Liver (tissue), 3 donors: Measurements from ENCODE around the gene CTAGE9.

Source experiments
- EGR1 ChIP-seq, 2 donors: IDR thresholded peaks; 2 replicates each; pipeline ENCODE4 v1.6.1; 2016 to 2018; ENCODE audit warnings: antibody characterized with exemption in 2 of 2, low read depth in 2 of 2
- GABPA ChIP-seq, 2 donors: IDR thresholded peaks in 1 of 2; conservative IDR thresholded peaks in 1 of 2; 2 replicates each; pipeline ENCODE4 v1.6.1; 2016; ENCODE audit warnings: antibody characterized with exemption in 2 of 2, mild to moderate bottlenecking in 1 of 2, moderate library complexity in 1 of 2
- JUND ChIP-seq, 2 donors: IDR thresholded peaks; 2 replicates each; pipeline ENCODE4 v1.6.1; 2016; ENCODE audit warnings: antibody characterized with exemption in 2 of 2
- RAD21 ChIP-seq, 2 donors: IDR thresholded peaks; 2 replicates each; pipeline ENCODE4 v1.6.1; 2016; ENCODE audit warnings: antibody characterized with exemption in 2 of 2, mild to moderate bottlenecking in 2 of 2
- RXRA ChIP-seq, 2 donors: IDR thresholded peaks; 2 replicates each; pipeline ENCODE4 v1.6.1; 2017 to 2018; ENCODE audit warnings: antibody characterized with exemption in 2 of 2, mild to moderate bottlenecking in 1 of 2
- SP1 ChIP-seq: IDR thresholded peaks from 2 replicates; pipeline ENCODE4 v1.6.1; 2018; ENCODE audit warnings: antibody characterized with exemption, mild to moderate bottlenecking
- TAF1 ChIP-seq: conservative IDR thresholded peaks from 2 replicates; pipeline ENCODE4 v1.6.1; 2016; ENCODE audit warnings: antibody characterized with exemption, mild to moderate bottlenecking
- YY1 ChIP-seq: IDR thresholded peaks from 2 replicates; pipeline ENCODE4 v1.6.1; 2016; ENCODE audit warnings: antibody characterized with exemption, mild to moderate bottlenecking
- TF ChIP-seq, protein P1 (sequence below): fragments of 150-350 bp; IDR thresholded peaks from 2 replicates; pipeline ENCODE4 v1.5.1; 2017; ENCODE audit warnings: improper control_type of control experiment, low read depth, low read length; ENCODE audit not compliant: missing input control
- TF ChIP-seq, protein P2 (sequence below): IDR thresholded peaks from 2 replicates; pipeline ENCODE4 v1.6.1; 2016; ENCODE audit warnings: antibody characterized with exemption, mild to moderate bottlenecking
- TF ChIP-seq, protein P3 (sequence below): IDR thresholded peaks from 2 replicates; pipeline ENCODE4 v1.6.1; 2016; ENCODE audit warnings: antibody characterized with exemption
- TF ChIP-seq, protein P4 (sequence below): IDR thresholded peaks from 2 replicates; pipeline ENCODE4 v1.6.1; 2016; ENCODE audit warnings: antibody characterized with exemption
- TF ChIP-seq, protein P5 (sequence below): IDR thresholded peaks from 2 replicates; pipeline ENCODE4 v1.6.1; 2016; ENCODE audit warnings: antibody characterized with exemption
- donor health status: healthy.
- donor health status: healthy.

DNA sequence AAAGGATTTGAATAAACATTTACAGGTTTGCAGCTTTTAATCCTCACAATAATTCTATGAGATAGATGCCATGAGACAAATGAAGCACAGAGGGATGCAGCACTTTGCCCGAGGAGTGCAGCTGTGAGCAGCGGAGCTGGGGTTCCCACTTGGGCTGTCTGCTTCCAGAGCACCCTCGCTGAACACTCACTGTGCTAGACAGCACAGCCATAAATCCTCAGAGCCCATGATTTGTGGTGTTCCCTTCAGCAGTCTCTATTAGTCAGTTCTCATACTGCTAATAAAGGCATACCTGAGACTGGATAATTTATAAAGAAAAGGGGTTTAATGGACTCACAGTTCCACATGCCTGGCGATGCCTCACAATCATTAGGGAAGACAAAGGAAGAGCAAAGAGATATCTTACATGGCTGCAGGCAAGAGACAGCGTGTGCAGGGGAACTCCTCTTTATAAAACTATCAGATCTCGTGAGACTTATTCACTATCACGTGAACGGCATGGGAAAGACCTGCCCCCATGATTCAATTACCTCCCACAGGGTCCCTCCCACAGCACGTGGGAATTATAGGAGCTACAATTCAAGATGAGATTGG is 25.3 kb upstream of the CTAGE9 start:
- TF ChIP-seq, protein P1, sequence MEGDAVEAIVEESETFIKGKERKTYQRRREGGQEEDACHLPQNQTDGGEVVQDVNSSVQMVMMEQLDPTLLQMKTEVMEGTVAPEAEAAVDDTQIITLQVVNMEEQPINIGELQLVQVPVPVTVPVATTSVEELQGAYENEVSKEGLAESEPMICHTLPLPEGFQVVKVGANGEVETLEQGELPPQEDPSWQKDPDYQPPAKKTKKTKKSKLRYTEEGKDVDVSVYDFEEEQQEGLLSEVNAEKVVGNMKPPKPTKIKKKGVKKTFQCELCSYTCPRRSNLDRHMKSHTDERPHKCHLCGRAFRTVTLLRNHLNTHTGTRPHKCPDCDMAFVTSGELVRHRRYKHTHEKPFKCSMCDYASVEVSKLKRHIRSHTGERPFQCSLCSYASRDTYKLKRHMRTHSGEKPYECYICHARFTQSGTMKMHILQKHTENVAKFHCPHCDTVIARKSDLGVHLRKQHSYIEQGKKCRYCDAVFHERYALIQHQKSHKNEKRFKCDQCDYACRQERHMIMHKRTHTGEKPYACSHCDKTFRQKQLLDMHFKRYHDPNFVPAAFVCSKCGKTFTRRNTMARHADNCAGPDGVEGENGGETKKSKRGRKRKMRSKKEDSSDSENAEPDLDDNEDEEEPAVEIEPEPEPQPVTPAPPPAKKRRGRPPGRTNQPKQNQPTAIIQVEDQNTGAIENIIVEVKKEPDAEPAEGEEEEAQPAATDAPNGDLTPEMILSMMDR = no peak
- TF ChIP-seq, protein P2, sequence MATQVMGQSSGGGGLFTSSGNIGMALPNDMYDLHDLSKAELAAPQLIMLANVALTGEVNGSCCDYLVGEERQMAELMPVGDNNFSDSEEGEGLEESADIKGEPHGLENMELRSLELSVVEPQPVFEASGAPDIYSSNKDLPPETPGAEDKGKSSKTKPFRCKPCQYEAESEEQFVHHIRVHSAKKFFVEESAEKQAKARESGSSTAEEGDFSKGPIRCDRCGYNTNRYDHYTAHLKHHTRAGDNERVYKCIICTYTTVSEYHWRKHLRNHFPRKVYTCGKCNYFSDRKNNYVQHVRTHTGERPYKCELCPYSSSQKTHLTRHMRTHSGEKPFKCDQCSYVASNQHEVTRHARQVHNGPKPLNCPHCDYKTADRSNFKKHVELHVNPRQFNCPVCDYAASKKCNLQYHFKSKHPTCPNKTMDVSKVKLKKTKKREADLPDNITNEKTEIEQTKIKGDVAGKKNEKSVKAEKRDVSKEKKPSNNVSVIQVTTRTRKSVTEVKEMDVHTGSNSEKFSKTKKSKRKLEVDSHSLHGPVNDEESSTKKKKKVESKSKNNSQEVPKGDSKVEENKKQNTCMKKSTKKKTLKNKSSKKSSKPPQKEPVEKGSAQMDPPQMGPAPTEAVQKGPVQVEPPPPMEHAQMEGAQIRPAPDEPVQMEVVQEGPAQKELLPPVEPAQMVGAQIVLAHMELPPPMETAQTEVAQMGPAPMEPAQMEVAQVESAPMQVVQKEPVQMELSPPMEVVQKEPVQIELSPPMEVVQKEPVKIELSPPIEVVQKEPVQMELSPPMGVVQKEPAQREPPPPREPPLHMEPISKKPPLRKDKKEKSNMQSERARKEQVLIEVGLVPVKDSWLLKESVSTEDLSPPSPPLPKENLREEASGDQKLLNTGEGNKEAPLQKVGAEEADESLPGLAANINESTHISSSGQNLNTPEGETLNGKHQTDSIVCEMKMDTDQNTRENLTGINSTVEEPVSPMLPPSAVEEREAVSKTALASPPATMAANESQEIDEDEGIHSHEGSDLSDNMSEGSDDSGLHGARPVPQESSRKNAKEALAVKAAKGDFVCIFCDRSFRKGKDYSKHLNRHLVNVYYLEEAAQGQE = no peak
- TF ChIP-seq GABPA (IDR thresholded peaks at IDR 0.05 in 1 of 2, conservative IDR thresholded peaks at IDR 0.05 in 1 of 2) = no peak
- TF ChIP-seq, protein P3, sequence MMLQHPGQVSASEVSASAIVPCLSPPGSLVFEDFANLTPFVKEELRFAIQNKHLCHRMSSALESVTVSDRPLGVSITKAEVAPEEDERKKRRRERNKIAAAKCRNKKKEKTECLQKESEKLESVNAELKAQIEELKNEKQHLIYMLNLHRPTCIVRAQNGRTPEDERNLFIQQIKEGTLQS = no peak
- TF ChIP-seq, protein P4, sequence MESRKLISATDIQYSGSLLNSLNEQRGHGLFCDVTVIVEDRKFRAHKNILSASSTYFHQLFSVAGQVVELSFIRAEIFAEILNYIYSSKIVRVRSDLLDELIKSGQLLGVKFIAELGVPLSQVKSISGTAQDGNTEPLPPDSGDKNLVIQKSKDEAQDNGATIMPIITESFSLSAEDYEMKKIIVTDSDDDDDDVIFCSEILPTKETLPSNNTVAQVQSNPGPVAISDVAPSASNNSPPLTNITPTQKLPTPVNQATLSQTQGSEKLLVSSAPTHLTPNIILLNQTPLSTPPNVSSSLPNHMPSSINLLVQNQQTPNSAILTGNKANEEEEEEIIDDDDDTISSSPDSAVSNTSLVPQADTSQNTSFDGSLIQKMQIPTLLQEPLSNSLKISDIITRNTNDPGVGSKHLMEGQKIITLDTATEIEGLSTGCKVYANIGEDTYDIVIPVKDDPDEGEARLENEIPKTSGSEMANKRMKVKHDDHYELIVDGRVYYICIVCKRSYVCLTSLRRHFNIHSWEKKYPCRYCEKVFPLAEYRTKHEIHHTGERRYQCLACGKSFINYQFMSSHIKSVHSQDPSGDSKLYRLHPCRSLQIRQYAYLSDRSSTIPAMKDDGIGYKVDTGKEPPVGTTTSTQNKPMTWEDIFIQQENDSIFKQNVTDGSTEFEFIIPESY = no peak
- TF ChIP-seq RXRA (IDR thresholded peaks at IDR 0.05) = no peak
- no peak for TF ChIP-seq JUND (IDR thresholded peaks at IDR 0.05)
- TF ChIP-seq SP1 = no peak
- no peak for TF ChIP-seq TAF1
- TF ChIP-seq, protein P5, sequence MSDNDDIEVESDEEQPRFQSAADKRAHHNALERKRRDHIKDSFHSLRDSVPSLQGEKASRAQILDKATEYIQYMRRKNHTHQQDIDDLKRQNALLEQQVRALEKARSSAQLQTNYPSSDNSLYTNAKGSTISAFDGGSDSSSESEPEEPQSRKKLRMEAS = no peak
- no peak for TF ChIP-seq YY1
- TF ChIP-seq RAD21 (IDR thresholded peaks at IDR 0.05) = no peak
- no peak for TF ChIP-seq EGR1 (IDR thresholded peaks at IDR 0.05; ENCODE audit: low read depth in 2 of 2)
